HK-2 (cell line): ENCODE results near the gene DPP8.

ENCODE experiments used
- DNase-seq: peaks from one replicate; pipeline ENCODE4 v3.0.0-alpha.2; 2018; ENCODE audit not compliant: unreplicated experiment

Gene DPP8

GRCh38 chr15:65423976-65424679 is 93.4 kb downstream of the DPP8 start:
- no peak for DNase-seq

- DNase-seq: no peak
Observed at GRCh38 chr15:65423150-65423975, 94.1 kb downstream of the DPP8 start.

- DNase-seq: peak; percentile 62
Observed at GRCh38 chr15:65421360-65422215, 95.9 kb downstream of the DPP8 start.

- DNase-seq: no peak
Observed at GRCh38 chr15:65420975-65421359, 96.5 kb downstream of the DPP8 start.

- DNase-seq: no peak
Observed at GRCh38 chr15:65418596-65418995, 98.9 kb downstream of the DPP8 start.

- DNase-seq: no peak
Observed at GRCh38 chr15:65416845-65417416, 100.6 kb downstream of the DPP8 start.

GRCh38 chr15:65414841-65415621 is 102.5 kb downstream of the DPP8 start:
- DNase-seq: no peak

GRCh38 chr15:65413760-65414144 is 103.7 kb downstream of the DPP8 start:
- no peak for DNase-seq

GRCh38 chr15:65413051-65413759 is 104.3 kb downstream of the DPP8 start:
- DNase-seq: no peak

- DNase-seq: no peak
Observed at GRCh38 chr15:65412556-65412955, 104.9 kb downstream of the DPP8 start.

GRCh38 chr15:65411465-65412071 is 105.9 kb downstream of the DPP8 start:
- no peak for DNase-seq

- no peak for DNase-seq
Observed at GRCh38 chr15:65410972-65411371, 106.5 kb downstream of the DPP8 start.

- no peak for DNase-seq
Observed at GRCh38 chr15:65410036-65410435, 107.5 kb downstream of the DPP8 start.

GRCh38 chr15:65409036-65409631 is 108.4 kb downstream of the DPP8 start:
- peak; percentile 67 for DNase-seq

- no peak for DNase-seq
Observed at GRCh38 chr15:65408324-65409035, 109.0 kb downstream of the DPP8 start.

- DNase-seq: no peak
Observed at GRCh38 chr15:65406424-65407000, 111.0 kb downstream of the DPP8 start.

GRCh38 chr15:65405791-65406423 is 111.6 kb downstream of the DPP8 start:
- DNase-seq: no peak

- no peak for DNase-seq
Observed at GRCh38 chr15:65404186-65404872, 113.2 kb downstream of the DPP8 start.
